H1 (cell line): Measurements from ENCODE around the gene TRIP13. TPM values are rescaled to one million over a fixed set of nuclear protein-coding genes. Genes with fewer than 3 reads are reported as not detected.

Source experiments
- CTCF ChIA-PET: fragments of 300-600 bp; sonication (Branson Sonifier 250); formaldehyde crosslinking; loops from one replicate; lab custom pipeline; 2021; ENCODE audit not compliant: partially characterized antibody; lab: Charles Lee
- POLR2A ChIA-PET: fragments of 300-600 bp; sonication (Branson Sonifier 250); formaldehyde crosslinking; loops from one replicate; lab custom pipeline; 2021; ENCODE audit warnings: inconsistent platforms; ENCODE audit not compliant: partially characterized antibody; lab: Charles Lee
- DNase-seq, 2 experiments: peaks; one replicate each; pipeline versions ENCODE4 v3.0.0 to v3.0.0-alpha.2; 2010 to 2022; ENCODE audit warnings: low spot score in 2 of 2, low read depth in 1 of 2, mixed read lengths in 1 of 2
- FAIRE-seq: peaks from 2 replicates; lab custom pipeline; 2011; peaks lifted over from hg19 to GRCh38; lab: Jason Lieb, UNC
- H2AFZ ChIP-seq: 2 replicates; pipeline ENCODE4 v1.8.1; 2012; ENCODE audit warnings: low read length, inconsistent platforms
- H2AK5ac ChIP-seq: 2 replicates; pipeline ENCODE4 v1.6.1; 2013; ENCODE audit warnings: low read depth, low read length
- H2BK120ac ChIP-seq: replicated peaks from 2 replicates; pipeline ENCODE3; 2013; ENCODE audit warnings: low read depth, low read length, inconsistent platforms
- H2BK12ac ChIP-seq: 2 replicates; pipeline ENCODE4 v1.6.1; 2013; ENCODE audit warnings: low read depth, low read length
- H2BK15ac ChIP-seq: 2 replicates; pipeline ENCODE4 v1.6.1; 2013; ENCODE audit warnings: low read length
- H2BK20ac ChIP-seq: 2 replicates; pipeline ENCODE4 v1.6.1; 2013; ENCODE audit warnings: low read length
- H2BK5ac ChIP-seq: 2 replicates; pipeline ENCODE4 v1.6.1; 2013; ENCODE audit warnings: low read depth, low read length
- H3K14ac ChIP-seq: 2 replicates; pipeline ENCODE4 v1.6.1; 2013; ENCODE audit warnings: inconsistent platforms; ENCODE audit not compliant: insufficient read length
- H3K18ac ChIP-seq: 2 replicates; pipeline ENCODE4 v1.6.1; 2013; ENCODE audit warnings: low read length; ENCODE audit errors: extremely low read depth
- H3K23ac ChIP-seq: 2 replicates; pipeline ENCODE4 v1.6.1; 2013; ENCODE audit warnings: inconsistent platforms; ENCODE audit not compliant: insufficient read length
- H3K23me2 ChIP-seq: 2 replicates; pipeline ENCODE4 v1.6.1; 2013; ENCODE audit warnings: low read depth, low read length
- H3K27ac ChIP-seq: 2 replicates; pipeline ENCODE4 v1.6.1; 2011; ENCODE audit warnings: low read depth, low read length, inconsistent platforms
- H3K27me3 ChIP-seq, 4 experiments: replicated peaks in 1 of 4; 1 replicate in 1 of 4; 2 replicates in 3 of 4; pipeline versions ENCODE4 v1.6.1 to v1.8.1; 2011 to 2013; ENCODE audit warnings: low read length in 3 of 4, mild to moderate bottlenecking in 3 of 4, inconsistent platforms in 2 of 4, mixed read lengths in 2 of 4, moderate library complexity in 1 of 4; ENCODE audit not compliant: control insufficient read depth in 3 of 4, insufficient read depth in 3 of 4; ENCODE audit errors: extremely low read depth in 1 of 4
- H3K36me3 ChIP-seq, 4 experiments: 2 replicates each; pipeline versions ENCODE4 v1.6.1 to v1.8.1; 2011 to 2013; ENCODE audit warnings: mild to moderate bottlenecking in 4 of 4, low read length in 3 of 4, moderate library complexity in 2 of 4, control low read depth in 1 of 4, inconsistent platforms in 1 of 4; ENCODE audit not compliant: insufficient read depth in 4 of 4, control insufficient read depth in 2 of 4
- H3K4ac ChIP-seq: replicated peaks from 2 replicates; pipeline ENCODE3; 2013; ENCODE audit warnings: low read length, low read depth, mixed read lengths, inconsistent platforms; ENCODE audit not compliant: insufficient read length
- H3K4me1 ChIP-seq, 4 experiments: replicated peaks in 1 of 4; 1 replicate in 1 of 4; 2 replicates in 3 of 4; pipeline versions ENCODE4 v1.6.1 to v1.8.1; 2011 to 2013; ENCODE audit warnings: low read length in 3 of 4, inconsistent platforms in 2 of 4, mixed read lengths in 1 of 4; ENCODE audit not compliant: insufficient read depth in 4 of 4, control insufficient read depth in 3 of 4
- H3K4me2 ChIP-seq, 2 experiments: 2 replicates each; pipeline versions ENCODE4 v1.6.1 to v1.8.1; 2011 to 2013; ENCODE audit warnings: low read depth in 2 of 2, low read length in 2 of 2, control low read depth in 1 of 2, inconsistent platforms in 1 of 2, mild to moderate bottlenecking in 1 of 2; ENCODE audit not compliant: insufficient read depth in 1 of 2
- H3K4me3 ChIP-seq, 4 experiments: fragments of 200-600, 300-600 bp in 1 of 4; sonication (generic), shearing (Covaris generic), sonication (Bioruptor Twin) in 1 of 4; 2 replicates each; pipeline versions ENCODE4 v1.5.1 to v1.8.1; 2011 to 2016; ENCODE audit warnings: low read length in 4 of 4, low read depth in 3 of 4, control low read depth in 2 of 4, inconsistent platforms in 2 of 4, mild to moderate bottlenecking in 2 of 4, mixed read lengths in 1 of 4, moderate library complexity in 1 of 4; ENCODE audit not compliant: insufficient read depth in 2 of 4; ENCODE audit errors: extremely low read depth in 1 of 4
- H3K56ac ChIP-seq: replicated peaks from 2 replicates; pipeline ENCODE3; 2013; ENCODE audit warnings: low read depth, mild to moderate bottlenecking, mixed read lengths, low read length, inconsistent platforms; ENCODE audit not compliant: insufficient read length
- H3K79me1 ChIP-seq: 2 replicates; pipeline ENCODE4 v1.6.1; 2013; ENCODE audit warnings: low read depth, low read length, control low read depth
- H3K79me2 ChIP-seq, 2 experiments: 2 replicates each; pipeline versions ENCODE4 v1.6.1 to v1.8.1; 2012 to 2013; ENCODE audit warnings: low read length in 2 of 2, mild to moderate bottlenecking in 2 of 2, inconsistent platforms in 1 of 2; ENCODE audit not compliant: insufficient read depth in 2 of 2, control insufficient read depth in 1 of 2
- H3K9ac ChIP-seq, 4 experiments: replicated peaks in 1 of 4; 1 replicate in 1 of 4; 2 replicates in 3 of 4; pipeline versions ENCODE4 v1.6.1 to v1.8.1; 2011 to 2013; ENCODE audit warnings: low read depth in 3 of 4, low read length in 3 of 4, control low read depth in 2 of 4, mild to moderate bottlenecking in 2 of 4, moderate library complexity in 2 of 4, inconsistent platforms in 1 of 4; ENCODE audit errors: extremely low read depth in 1 of 4
- H3K9me3 ChIP-seq, 2 experiments: 2 replicates each; pipeline versions ENCODE4 v1.6.1 to v1.8.1; 2012 to 2013; ENCODE audit warnings: mild to moderate bottlenecking in 2 of 2, moderate library complexity in 2 of 2, control low read depth in 1 of 2, inconsistent platforms in 1 of 2, low read depth in 1 of 2, low read length in 1 of 2, mixed read lengths in 1 of 2; ENCODE audit not compliant: insufficient read depth in 2 of 2
- H4K20me1 ChIP-seq, 2 experiments: replicated peaks in 1 of 2; 2 replicates each; pipeline versions ENCODE3 to v1.8.1; 2011 to 2013; ENCODE audit warnings: inconsistent platforms in 2 of 2, low read length in 2 of 2, mild to moderate bottlenecking in 1 of 2; ENCODE audit not compliant: insufficient read depth in 2 of 2, control insufficient read depth in 1 of 2
- H4K5ac ChIP-seq: 2 replicates; pipeline ENCODE4 v1.6.1; 2013; ENCODE audit warnings: low read length, low read depth, mixed read lengths, inconsistent platforms; ENCODE audit not compliant: insufficient read length
- H4K8ac ChIP-seq: 2 replicates; pipeline ENCODE4 v1.8.0; 2013; ENCODE audit warnings: mild to moderate bottlenecking, moderate library complexity, low read length, inconsistent platforms; ENCODE audit not compliant: insufficient read depth; ENCODE audit errors: extremely low read depth
- H4K91ac ChIP-seq: replicated peaks from 2 replicates; pipeline ENCODE3; 2013; ENCODE audit warnings: low read length, mixed read lengths, inconsistent platforms; ENCODE audit not compliant: insufficient read length
- EP300 ChIP-seq, 2 experiments: IDR thresholded peaks; 1 replicate in 1 of 2; 2 replicates in 1 of 2; pipeline ENCODE4 v1.6.1; 2011 to 2012; ENCODE audit warnings: low read depth in 2 of 2, low read length in 2 of 2, mild to moderate bottlenecking in 2 of 2, borderline replicate concordance in 1 of 2, inconsistent platforms in 1 of 2, moderate library complexity in 1 of 2
- JUND ChIP-seq: IDR thresholded peaks from 2 replicates; pipeline ENCODE4 v1.6.1; 2011; ENCODE audit warnings: mild to moderate bottlenecking, improper control_type of control experiment, low read length
- RBBP5 ChIP-seq: IDR thresholded peaks from 2 replicates; pipeline ENCODE4 v1.7.1; 2012; ENCODE audit warnings: low read depth, mild to moderate bottlenecking, inconsistent platforms, low read length, moderate library complexity, borderline replicate concordance
- SP4 ChIP-seq: IDR thresholded peaks from 2 replicates; pipeline ENCODE4 v1.6.1; 2012; ENCODE audit warnings: low read length, inconsistent platforms
- YY1 ChIP-seq: IDR thresholded peaks from 2 replicates; pipeline ENCODE4 v1.6.1; 2011; ENCODE audit warnings: low read depth, mild to moderate bottlenecking, low read length
- WGBS, 2 experiments: shearing (Covaris generic) in 1 of 2; methylation state at CpG; one replicate each; pipeline versions ENCODE4 v1.1.6 to v1.1.7; 2013 to 2015; ENCODE audit warnings: low lambda C conversion rate in 2 of 2, mixed read lengths in 2 of 2, inconsistent platforms in 1 of 2, low coverage in 1 of 2, missing lambda C conversion rate in 1 of 2; ENCODE audit not compliant: insufficient replicate concordance in 2 of 2, insufficient coverage in 1 of 2, insufficient read length in 1 of 2; ENCODE audit errors: extremely low coverage in 1 of 2, missing lambda C conversion rate in 1 of 2; 5-methylcytosine and 5-hydroxymethylcytosine counted together
- polyA plus RNA-seq, 7 experiments: library from polyadenylated mRNA; depleted of rRNA in 3 of 7; stranded (reverse) in 5 of 7; unstranded in 2 of 7; fragments of >200 nt in 5 of 7; fragments of 200-250 nt in 2 of 7; gene quantifications; 1 replicate in 5 of 7; 2 replicates in 1 of 7; 4 replicates in 1 of 7; pipeline versions ENCODE4 v1.2.1 to v1.2.3, GENCODE V29; 2011 to 2013; ENCODE audit warnings: missing spikeins in 2 of 7, mixed read lengths in 2 of 7
- total RNA-seq: library from RNA; stranded (reverse); fragmentation: NEBNext Ultra II Directional; extraction: Animal tissue kit (Norgen Biotek cat#: 25700); gene quantifications from 2 replicates; pipeline ENCODE4 v1.2.1, GENCODE V29; 2021

Gene TRIP13
- total and polyA plus RNA-seq, 2 of the 8 experiments (the other 6 are each of a cell fraction or from before 2014, with no cell fraction given), result 20.0 to 39.2 TPM

- peak overlapping the region; percentile 48; the same call in 1 of the 2 replicates for H2AK5ac ChIP-seq
- H2AFZ ChIP-seq, result no peak overlapping the region
- H2BK12ac ChIP-seq, result 0 out of 2 replicates have a peak overlapping the region, but pooled peaks have one; percentile 17
- no peak overlapping the region for H3K9ac ChIP-seq
- H3K36me3 ChIP-seq, result no peaks in the 10 kb centered on the region
- H3K18ac ChIP-seq, result no peak overlapping the region
- no peak for DNase-seq
- no peaks in the 10 kb centered on the region for H3K79me2 ChIP-seq
- no peak overlapping the region for H4K91ac ChIP-seq
- H4K8ac ChIP-seq, result no peak overlapping the region
- no peaks in the 10 kb centered on the region for H3K23me2 ChIP-seq
- H3K4me1 ChIP-seq, result peaks cover 0 to 4% (median 0%) of the 10 kb centered on the region in 4 experiments; a peak in 2 of 7 replicates
- H3K56ac ChIP-seq, result no peak overlapping the region
- CTCF ChIA-PET, result no interaction called here
- no peak overlapping the region for H3K14ac ChIP-seq
- no peak for FAIRE-seq
- no peak overlapping the region for H3K4me3 ChIP-seq
- 92% methylated on average over 6 of the region's 6 CpGs; no CpG with 5 or more reads in 1 of the 2 experiments for WGBS, 2 experiments
- H3K9me3 ChIP-seq, result no peaks in the 10 kb centered on the region
- no peak overlapping the region for H4K5ac ChIP-seq
- no peak overlapping the region for H2BK20ac ChIP-seq
- no peak overlapping the region; the same call in 1 of the 2 replicates for H2BK5ac ChIP-seq
- no peak overlapping the region for H2BK120ac ChIP-seq
- no peaks in the 10 kb centered on the region for H3K79me1 ChIP-seq
- no peak overlapping the region for H3K4me2 ChIP-seq
- H3K4ac ChIP-seq, result no peak overlapping the region
- H4K20me1 ChIP-seq, result no peaks in the 10 kb centered on the region
- no peak overlapping the region for H3K27ac ChIP-seq
- TF ChIP-seq RBBP5, result no peak
- no peak for TF ChIP-seq SP4
- TF ChIP-seq EP300 (IDR thresholded peaks at IDR 0.05; ENCODE audit: borderline replicate concordance in 1 of 2, low read depth in 2 of 2, low read length in 2 of 2), result no peak
- no peak for TF ChIP-seq JUND
- TF ChIP-seq YY1, result no peak
- H3K27me3 ChIP-seq, result peaks cover 0 to 6% (median 4%) of the 10 kb centered on the region in 4 experiments; a peak in 4 of 7 replicates
- POLR2A ChIA-PET, result no interaction called here
- H3K23ac ChIP-seq, result no peak overlapping the region
- no peak overlapping the region for H2BK15ac ChIP-seq
These were observed 51.9 kb downstream of the TRIP13 start for GRCh38 chr5:944621-944927.
